ENCODE measurements around the gene SYT3.
"Not testable (repeated sequence)": the region's sequence is repeated elsewhere in the genome, so short reads cannot be mapped to it uniquely, and the experiment has no call there.

The SYT3 gene

DNA sequence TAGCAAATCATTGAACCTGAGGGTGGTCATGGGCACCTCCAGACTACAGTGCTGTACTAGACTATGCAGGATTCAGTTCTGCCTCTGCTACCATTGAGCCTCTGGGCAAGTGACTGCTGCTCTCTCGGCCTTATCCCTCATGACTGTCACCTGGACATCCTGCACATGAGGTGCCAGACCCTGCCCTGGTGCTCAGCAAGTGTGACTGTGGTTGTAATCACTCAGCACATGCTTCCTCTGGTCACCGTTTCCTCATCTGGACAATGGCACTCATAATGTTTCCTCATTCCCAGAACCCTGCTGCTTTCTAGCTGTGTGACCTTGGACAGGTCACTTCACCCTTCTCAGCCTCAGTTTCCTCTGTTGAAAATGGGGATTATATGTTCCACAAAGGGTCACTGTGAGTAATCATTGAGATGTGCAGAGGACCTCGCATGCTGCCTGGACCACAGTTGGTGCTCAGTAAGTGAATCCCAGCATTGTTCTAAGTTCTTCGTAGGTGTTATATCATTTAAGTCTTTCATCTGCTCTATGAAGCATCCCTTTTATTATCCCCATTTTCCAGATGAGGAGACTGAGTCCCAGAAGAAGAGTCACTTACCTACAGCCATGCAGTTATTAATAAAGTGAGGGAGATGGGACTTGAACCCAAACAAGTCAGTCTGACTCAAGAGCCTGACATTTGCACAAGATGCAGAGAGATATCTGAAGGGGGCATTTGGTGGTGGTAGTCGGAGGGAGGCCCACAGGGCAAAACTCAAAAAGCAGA lies 3.2 kb downstream of the SYT3 start:
- no peak for DNase-seq (ENCODE audit: low read depth)

DNA sequence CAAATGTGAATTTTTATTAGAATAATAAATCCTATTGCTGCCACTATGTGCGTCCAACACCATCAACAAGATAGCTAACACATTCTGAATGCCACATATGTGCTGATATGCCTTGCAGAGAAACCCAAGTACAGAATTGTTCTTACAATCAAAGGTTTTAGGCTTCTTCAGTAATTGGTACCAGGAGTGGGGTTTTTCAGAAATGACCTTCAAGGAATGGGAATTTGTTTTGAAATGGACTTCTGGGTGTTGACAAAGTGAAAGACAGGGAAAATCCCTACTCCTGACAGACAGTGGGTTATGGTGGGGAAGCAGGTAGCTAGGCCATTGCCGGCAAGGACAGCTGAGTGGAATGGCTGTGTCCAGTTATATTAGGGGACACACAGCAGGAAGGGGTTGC lies 5.7 kb downstream of the SYT3 start:
- DNase-seq (ENCODE audit: low read depth), result no peak

DNA sequence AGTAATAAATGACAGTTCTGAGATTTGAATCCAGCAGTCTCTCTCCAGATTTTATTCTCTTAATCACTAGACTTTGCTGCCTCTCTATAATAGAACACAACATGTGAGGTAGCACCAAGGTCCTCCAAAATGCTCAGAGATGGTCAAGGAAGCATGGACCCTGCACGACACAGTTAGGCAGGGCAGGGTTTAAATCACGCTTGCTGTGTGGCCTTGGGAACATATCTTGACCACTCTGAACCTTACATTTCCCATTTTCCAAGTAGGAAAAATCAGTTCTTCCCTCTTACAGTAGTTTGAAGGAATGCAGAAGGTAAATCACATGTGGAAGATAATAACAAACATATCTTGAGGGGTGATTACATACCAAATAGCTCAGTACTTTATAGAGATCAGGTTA lies 6.3 kb downstream of the SYT3 start:
- no peak for DNase-seq (ENCODE audit: low read depth)

DNA sequence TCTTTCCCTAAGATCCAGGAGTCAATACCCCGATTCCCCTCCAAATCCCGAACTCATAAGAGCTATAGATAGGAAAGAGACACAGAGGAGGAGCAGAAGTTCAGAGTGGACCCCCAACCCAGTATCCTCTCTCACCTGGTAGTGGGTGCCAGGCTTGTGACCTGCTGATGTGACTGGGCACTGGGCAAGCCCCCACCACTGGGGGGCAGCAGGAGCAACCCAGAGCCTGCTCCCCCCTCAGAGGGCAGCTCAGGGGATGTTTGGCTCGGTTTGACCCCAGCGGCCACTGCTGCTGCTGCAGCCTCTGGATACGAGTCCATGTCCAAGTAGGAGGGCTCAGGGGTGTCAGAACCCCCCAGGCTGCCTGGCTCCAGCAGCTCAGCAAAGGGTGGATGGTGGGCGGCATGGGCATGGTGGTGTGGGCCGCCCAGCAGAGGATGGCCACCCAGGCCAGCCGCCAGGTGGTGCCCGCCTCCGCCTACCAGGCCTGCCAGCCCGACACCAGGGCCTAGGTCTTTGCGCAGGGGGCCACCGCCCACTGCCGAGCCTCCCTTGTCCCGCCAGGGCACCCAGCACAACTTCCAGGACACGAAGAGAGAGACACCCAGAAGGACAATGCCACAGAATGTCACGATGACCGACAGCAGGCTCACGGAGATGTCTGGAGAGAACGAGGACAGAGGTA lies 7.4 kb downstream of the SYT3 start:
- DNase-seq (ENCODE audit: low read depth), result no peak

GRCh38 chr19:50629801-50630200 lies 9.9 kb downstream of the SYT3 start:
- no peak for DNase-seq (ENCODE audit: low read depth)

DNA sequence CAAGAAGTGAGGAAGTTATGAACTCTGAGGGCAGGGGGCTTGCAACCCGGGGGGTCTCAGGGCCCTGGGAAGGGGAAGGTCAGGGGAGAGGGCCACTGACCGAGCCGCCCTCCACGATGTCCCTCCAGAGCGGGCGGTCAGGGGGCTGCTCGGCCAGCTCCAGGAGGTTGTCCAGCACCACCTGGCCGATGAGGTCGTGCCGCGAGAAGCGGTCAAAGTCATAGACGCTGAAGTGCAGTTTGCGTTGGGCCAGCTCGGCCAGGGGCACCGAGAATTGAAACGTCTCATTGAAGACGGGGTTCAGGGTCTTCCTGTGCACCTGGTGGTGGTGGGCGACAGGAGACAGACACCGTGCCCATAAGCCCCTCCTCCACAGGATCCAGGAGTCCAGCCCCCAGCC lies 10.5 kb downstream of the SYT3 start:
- DNase-seq (ENCODE audit: low read depth), result no peak

GRCh38 chr19:50628551-50628950 lies 11.1 kb downstream of the SYT3 start:
- DNase-seq (ENCODE audit: low read depth), result no peak

- DNase-seq (ENCODE audit: low read depth), result no peak
These were observed 11.5 kb downstream of the SYT3 start for GRCh38 chr19:50628146-50628545.

GRCh38 chr19:50626795-50627194 lies 12.9 kb downstream of the SYT3 start:
- DNase-seq (ENCODE audit: low read depth), result no peak

GRCh38 chr19:50626011-50626410 lies 13.7 kb downstream of the SYT3 start:
- no peak for DNase-seq (ENCODE audit: low read depth)

DNA sequence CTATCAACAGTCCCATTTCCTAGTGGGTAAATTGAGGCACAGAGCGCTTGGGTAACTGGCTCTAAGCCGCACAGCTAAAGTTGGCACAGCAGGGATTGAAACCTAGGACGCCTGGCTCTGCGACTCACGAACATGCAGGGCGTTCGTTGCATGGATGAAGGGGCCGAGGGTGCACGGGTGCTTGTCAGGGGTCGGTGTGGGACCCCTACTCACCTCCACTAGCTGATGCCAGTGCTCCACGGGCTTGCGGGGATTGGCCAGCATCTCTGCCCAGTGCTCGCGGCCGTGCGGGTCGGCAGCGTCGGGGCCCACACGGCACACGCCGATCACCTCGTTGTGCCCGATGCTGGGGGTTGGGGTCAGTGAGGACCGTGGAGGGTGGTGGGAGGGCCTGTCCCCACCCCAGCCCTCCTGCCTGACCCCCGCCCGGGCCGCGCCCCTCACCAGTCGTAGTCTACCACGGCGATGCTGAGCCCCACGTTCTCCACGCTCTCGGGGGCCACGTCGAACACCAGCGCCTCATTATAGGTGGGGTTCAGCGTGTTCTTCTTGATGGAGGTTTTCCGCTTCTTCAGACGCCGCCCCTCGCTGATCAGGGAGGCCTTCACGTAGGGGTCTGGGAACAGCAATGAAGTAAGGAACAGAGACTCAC lies 14.6 kb downstream of the SYT3 start:
- no peak for DNase-seq (ENCODE audit: low read depth)

GRCh38 chr19:50620394-50620906 lies 19.2 kb downstream of the SYT3 start:
- DNase-seq (ENCODE audit: low read depth), result not testable (repeated sequence)

DNA sequence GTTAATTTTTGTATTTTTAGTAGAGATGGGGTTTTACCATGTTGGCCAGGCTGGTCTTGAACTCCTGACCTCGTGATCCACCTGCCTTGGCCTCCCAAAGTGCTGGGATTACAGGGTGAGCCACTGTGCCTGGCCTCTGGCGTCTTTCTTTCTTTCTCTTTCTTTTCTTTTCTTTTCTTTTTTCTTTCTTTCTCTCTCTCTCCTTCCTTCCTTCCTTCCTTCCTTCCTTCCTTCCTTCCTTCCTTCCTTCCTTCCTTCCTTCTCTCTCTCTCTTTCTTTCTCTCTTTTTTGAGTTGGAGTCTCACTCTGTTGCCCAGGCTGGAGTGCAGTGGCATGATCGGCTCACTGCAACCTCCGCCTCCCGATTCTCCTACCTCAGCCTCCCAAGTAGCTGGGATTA lies 20.5 kb downstream of the SYT3 start:
- DNase-seq (ENCODE audit: low read depth), result not testable (repeated sequence)

- not testable (repeated sequence) for DNase-seq (ENCODE audit: low read depth)
These were observed 21.3 kb downstream of the SYT3 start for GRCh38 chr19:50618379-50618778.

DNA sequence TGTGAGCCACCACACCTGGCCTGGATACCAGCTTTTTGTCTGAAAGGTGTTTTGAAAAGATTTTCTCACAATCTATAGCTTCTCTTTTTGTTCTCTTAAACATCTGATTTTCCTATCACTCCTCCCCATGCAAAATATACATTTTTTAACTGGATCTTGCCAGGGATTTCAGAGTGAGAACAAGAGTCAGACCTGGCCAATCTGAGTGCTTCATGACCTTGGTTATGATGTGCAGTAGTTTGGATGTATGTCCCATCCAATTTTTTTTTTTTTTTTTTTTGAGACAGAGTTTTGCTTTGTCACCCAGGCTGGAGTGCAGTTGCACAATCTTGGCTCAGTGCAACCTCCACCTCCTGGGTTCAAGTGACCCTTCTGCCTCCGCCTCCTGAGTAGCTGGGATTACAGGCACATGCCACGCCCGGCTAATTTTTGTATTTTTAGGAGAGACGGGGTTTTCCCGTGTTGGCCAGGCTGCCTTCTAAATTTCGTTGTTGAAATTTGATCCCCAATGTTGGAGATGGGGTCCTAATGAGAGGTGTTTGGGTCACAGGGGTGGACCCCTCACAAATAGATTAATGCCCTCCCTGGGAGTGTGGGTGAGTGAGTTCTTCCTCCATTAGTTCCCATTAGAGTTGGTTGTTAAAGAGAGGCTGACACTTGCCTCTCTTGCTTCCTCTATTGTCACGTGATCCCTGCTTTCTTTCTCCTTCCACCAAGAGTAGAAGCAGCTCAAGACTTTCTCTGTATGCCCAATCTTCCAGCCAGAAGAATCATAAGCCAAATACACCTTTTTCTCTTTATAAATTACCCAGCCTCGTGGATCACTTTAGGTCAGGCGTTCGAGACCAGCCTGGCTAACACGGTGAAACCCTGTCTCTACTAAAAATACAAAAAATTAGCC lies 26.9 kb downstream of the SYT3 start:
- DNase-seq (ENCODE audit: low read depth), result not testable (repeated sequence)

DNA sequence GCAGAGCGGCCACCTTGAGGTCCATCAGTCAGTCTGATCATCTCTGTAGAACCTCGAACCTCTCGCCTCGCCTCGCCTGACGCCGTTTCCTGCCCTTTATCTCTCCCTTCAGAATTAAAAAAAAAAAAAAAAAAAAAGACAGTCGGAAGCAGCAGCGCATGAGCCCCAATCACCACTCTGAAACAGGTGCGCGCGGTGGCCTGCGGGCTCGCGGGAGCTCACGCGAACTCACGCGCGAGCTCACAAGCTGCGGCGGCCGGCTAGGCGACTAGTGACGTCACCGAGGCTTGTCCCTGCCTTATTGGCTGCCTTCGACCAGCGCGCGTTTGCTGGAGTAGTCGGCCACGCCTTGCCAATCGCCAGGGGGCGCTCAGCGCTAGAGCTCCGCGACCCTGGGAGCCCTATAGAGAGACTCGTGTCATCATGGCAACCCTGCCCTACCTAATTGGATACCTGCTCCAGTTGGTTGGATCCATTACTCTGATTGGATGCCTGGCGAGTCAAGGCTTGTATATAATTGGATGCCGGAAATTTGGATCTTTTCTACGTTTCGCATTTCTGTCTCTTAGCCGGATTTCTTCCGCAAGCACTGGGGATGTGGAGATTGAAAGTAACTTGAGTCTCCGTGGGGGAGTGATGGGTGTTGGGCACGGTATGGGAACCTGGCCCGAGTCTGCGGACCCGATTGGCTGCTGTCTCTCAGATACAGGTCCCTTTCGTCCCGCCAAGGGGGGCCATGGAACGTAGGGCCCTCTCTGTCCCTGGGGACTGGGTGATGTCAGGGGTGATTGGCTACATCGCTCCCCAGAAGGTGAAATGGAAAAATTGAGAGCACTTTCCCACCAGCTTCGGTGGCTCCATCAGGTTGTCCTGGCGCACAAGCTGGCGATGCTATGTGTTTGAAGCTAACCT lies 31.6 kb downstream of the SYT3 start:
- no peak for DNase-seq (ENCODE audit: low read depth)

DNA sequence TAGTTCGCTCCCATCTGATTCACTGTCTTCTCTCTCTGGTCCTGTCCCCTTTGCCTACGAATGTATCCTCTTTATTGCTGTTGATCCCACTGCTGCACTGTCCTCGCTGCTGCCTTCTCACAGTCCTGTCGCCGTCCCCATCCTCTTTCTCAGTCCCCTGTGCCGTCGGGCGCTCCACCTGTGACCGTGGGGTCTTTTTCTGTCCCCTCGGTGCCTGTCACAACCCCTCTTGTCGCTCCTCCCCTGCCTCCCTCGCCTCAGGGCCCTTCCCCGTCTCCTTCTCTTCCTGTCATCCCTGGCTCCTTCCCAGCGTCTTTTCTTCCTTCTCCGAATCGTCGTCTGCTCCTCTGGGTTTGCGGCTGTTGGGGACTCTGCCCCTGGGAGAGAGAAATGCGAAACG lies 32.3 kb downstream of the SYT3 start:
- DNase-seq (ENCODE audit: low read depth), result no peak

DNA sequence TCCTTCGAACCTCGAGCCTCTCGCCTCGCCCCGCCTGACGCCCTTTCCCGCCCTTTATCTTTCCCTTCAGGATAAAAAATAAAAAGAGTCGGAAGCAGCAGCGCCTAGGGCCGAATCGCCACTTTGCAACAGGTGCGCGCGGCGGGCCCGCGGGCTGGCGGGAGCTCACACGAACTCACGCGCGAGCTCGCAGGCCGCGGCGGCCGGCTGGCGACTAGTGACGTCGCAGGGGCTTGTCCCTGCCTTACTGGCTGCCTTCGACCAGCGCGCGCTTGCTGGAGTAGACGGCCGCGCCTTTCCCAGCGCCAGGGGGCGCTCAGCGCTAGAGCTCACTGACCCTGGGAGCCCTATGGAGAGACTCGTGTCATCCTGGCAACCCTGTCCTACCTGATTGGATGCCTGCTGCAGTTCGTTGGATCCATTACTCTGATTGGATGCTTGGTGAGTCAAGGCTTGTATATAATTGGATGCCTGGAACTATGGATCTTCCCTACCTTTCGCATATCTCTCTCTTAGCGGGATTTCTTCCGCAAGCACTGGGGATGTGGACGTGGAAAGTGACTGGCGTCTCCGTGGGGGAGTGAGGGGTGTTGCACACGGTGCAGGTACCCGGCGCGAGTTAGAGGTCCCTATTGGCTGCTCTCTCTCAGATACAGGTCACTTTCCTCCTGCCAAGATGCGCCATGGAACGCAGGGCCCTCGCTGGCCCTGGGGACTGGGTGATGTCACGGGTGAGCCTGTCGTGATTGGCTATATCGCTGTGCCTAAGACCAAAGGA lies 33.4 kb downstream of the SYT3 start:
- not testable (repeated sequence) for DNase-seq (ENCODE audit: low read depth)

DNA sequence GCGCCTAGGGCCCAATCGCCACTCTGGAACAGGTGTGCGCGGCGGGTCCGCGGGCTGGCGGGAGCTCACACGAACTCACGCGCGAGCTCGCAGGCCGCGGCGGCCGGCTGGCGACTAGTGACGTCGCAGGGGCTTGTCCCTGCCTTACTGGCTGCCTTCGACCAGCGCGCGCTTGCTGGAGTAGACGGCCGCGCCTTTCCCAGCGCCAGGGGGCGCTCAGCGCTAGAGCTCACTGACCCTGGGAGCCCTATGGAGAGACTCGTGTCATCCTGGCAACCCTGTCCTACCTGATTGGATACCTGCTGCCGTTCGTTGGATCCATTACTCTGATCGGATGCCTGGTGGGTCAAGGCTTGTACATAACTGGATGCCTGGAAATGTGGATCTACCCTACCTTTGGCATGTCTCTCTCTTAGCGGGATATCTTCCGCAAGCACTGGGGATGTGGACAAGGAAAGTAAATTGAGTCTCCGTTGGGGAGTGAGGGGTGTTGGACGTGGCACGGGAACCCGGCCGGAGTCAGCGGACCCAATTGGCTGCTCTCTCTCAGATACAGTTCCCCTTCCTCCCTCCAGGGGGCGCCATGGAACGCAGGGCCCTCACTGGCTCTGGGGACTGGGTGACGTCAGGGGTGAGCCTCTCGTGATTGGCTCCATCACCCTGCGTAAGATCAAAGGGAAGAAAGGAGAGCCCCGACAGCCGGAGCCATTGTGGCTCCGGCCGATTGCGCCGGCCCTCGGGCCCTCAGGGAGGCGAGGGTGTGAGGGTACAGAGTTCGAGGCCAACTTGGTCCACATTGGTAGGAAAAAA lies 35.2 kb downstream of the SYT3 start:
- DNase-seq (ENCODE audit: low read depth), result not testable (repeated sequence)

Data from HS-27A (cell line).